SK-N-SH (cell line): ENCODE data around the gene LEPR. TPM values are rescaled to one million over a fixed set of nuclear protein-coding genes. Genes with fewer than 3 reads are reported as not detected.

Experiments used
- CTCF ChIA-PET: fragments of 300-600, 350-600 bp; formaldehyde crosslinking; extraction: SDS; loops from one replicate; lab custom pipeline; 2021; lab: Yijun Ruan, JAX
- POLR2A ChIA-PET: fragments of 350-600 bp; sonication (Branson Sonifier 250); formaldehyde crosslinking; extraction: SDS; loops from one replicate; lab custom pipeline; 2020; ENCODE audit warnings: antibody characterized with exemption, inconsistent platforms; lab: Yijun Ruan, JAX
- DNase-seq: peaks from one replicate; pipeline ENCODE4 v3.0.0; 2012
- H2AFZ ChIP-seq: fragments of 200-600 bp; sonication (generic); 2 replicates; pipeline ENCODE4 v1.8.1; 2016; ENCODE audit warnings: antibody characterized with exemption, mild to moderate bottlenecking, low read depth
- H3F3A ChIP-seq: fragments of 200-600 bp; sonication (generic); replicated peaks from 2 replicates; pipeline ENCODE3; 2016; ENCODE audit warnings: antibody characterized with exemption, mild to moderate bottlenecking; ENCODE audit not compliant: insufficient read depth
- H3K27ac ChIP-seq, 2 experiments: fragments of 200-500 bp in 1 of 2; fragments of 200-600 bp in 1 of 2; sonication (Bioruptor generic) in 1 of 2; sonication (generic), shearing (Covaris generic) in 1 of 2; 2 replicates each; pipeline versions ENCODE4 v1.5.1 to v1.6.1; 2014 to 2016; ENCODE audit warnings: low read depth in 2 of 2, inconsistent platforms in 1 of 2, low read length in 1 of 2, mild to moderate bottlenecking in 1 of 2, mixed read lengths in 1 of 2
- H3K27me3 ChIP-seq: fragments of 200-600 bp; sonication (generic), shearing (Covaris generic); 2 replicates; pipeline ENCODE4 v1.6.1; 2016; ENCODE audit warnings: mixed run types; ENCODE audit not compliant: insufficient read depth
- H3K36me3 ChIP-seq, 2 experiments: fragments of 200-500 bp in 1 of 2; fragments of 200-600 bp in 1 of 2; sonication (Bioruptor generic) in 1 of 2; sonication (generic) in 1 of 2; replicated peaks in 1 of 2; 2 replicates each; pipeline versions ENCODE3 to v1.5.1; 2014 to 2016; ENCODE audit warnings: low read length in 1 of 2, mild to moderate bottlenecking in 1 of 2; ENCODE audit not compliant: insufficient read depth in 2 of 2, control insufficient read depth in 1 of 2
- H3K4me1 ChIP-seq, 2 experiments: fragments of 200-500 bp in 1 of 2; fragments of 200-600 bp in 1 of 2; sonication (Bioruptor generic) in 1 of 2; sonication (generic), shearing (Covaris generic) in 1 of 2; 2 replicates each; pipeline versions ENCODE4 v1.5.1 to v1.6.1; 2014 to 2016; ENCODE audit warnings: low read depth in 1 of 2, low read length in 1 of 2, mixed run types in 1 of 2; ENCODE audit not compliant: insufficient read depth in 2 of 2, control insufficient read depth in 1 of 2
- H3K4me2 ChIP-seq: fragments of 200-600 bp; sonication (generic), shearing (Covaris generic); 2 replicates; pipeline ENCODE4 v1.6.1; 2017; ENCODE audit warnings: mixed run types
- H3K4me3 ChIP-seq, 2 experiments: fragments of 200-500 bp in 1 of 2; fragments of 200-600 bp in 1 of 2; sonication (Bioruptor generic) in 1 of 2; sonication (generic), shearing (Covaris generic) in 1 of 2; 2 replicates each; pipeline versions ENCODE4 v1.5.1 to v1.8.1; 2014 to 2016; ENCODE audit warnings: low read depth in 2 of 2, inconsistent platforms in 1 of 2, low read length in 1 of 2, mild to moderate bottlenecking in 1 of 2, mixed read lengths in 1 of 2, moderate library complexity in 1 of 2
- H3K79me2 ChIP-seq: fragments of 200-600 bp; sonication (generic); 2 replicates; pipeline ENCODE4 v1.8.1; 2017; ENCODE audit warnings: mild to moderate bottlenecking; ENCODE audit not compliant: insufficient read depth
- H3K9ac ChIP-seq: fragments of 200-600 bp; sonication (generic); 2 replicates; pipeline ENCODE4 v1.6.1; 2017; ENCODE audit warnings: mixed run types
- H3K9me2 ChIP-seq: fragments of 200-600 bp; sonication (generic); 2 replicates; pipeline ENCODE4 v1.6.1; 2017; ENCODE audit warnings: mixed run types
- H3K9me3 ChIP-seq: fragments of 200-600 bp; sonication (generic); 2 replicates; pipeline ENCODE4 v1.6.1; 2017; ENCODE audit warnings: mixed run types, mild to moderate bottlenecking, moderate library complexity
- H4K20me1 ChIP-seq: fragments of 200-600 bp; sonication (generic); 2 replicates; pipeline ENCODE4 v1.6.1; 2017; ENCODE audit warnings: mild to moderate bottlenecking, mixed run types; ENCODE audit not compliant: insufficient read depth
- JUND ChIP-seq: IDR thresholded peaks from 2 replicates; pipeline ENCODE4 v1.4.0; 2012
- MEF2A ChIP-seq: IDR thresholded peaks from 2 replicates; pipeline ENCODE4 v1.4.0; 2012; ENCODE audit warnings: low read depth, borderline replicate concordance
- MXI1 ChIP-seq: IDR thresholded peaks from 2 replicates; pipeline ENCODE4 v1.6.1; 2012; ENCODE audit warnings: mild to moderate bottlenecking, low read depth, low read length, improper control_type of control experiment
- NRF1 ChIP-seq: IDR thresholded peaks from 2 replicates; pipeline ENCODE4 v1.6.1; 2012; ENCODE audit warnings: low read depth, mild to moderate bottlenecking, low read length
- PBX3 ChIP-seq: IDR thresholded peaks from 2 replicates; pipeline ENCODE4; 2012
- POLR2AphosphoS5 ChIP-seq: IDR thresholded peaks from 2 replicates; pipeline ENCODE4 v1.6.1; 2012; ENCODE audit warnings: low read depth, low read length
- RCOR1 ChIP-seq: fragments of 150-350 bp; IDR thresholded peaks from 2 replicates; pipeline ENCODE4 v1.6.1; 2017; ENCODE audit warnings: antibody characterized with exemption, low read length
- RFX5 ChIP-seq: IDR thresholded peaks from 2 replicates; pipeline ENCODE4 v1.6.1; 2012; ENCODE audit warnings: mild to moderate bottlenecking, improper control_type of control experiment, low read length
- SIN3A ChIP-seq: IDR thresholded peaks from 2 replicates; pipeline ENCODE4 v1.6.1; 2012; ENCODE audit warnings: low read depth, mild to moderate bottlenecking, low read length, moderate library complexity, borderline replicate concordance
- USF1 ChIP-seq: IDR thresholded peaks from 2 replicates; pipeline ENCODE4 v1.4.0; 2012; ENCODE audit warnings: low read depth, borderline replicate concordance
- ZBTB33 ChIP-seq: IDR thresholded peaks from 2 replicates; pipeline ENCODE4 v1.4.0; 2012; ENCODE audit warnings: low read depth, borderline replicate concordance
- WGBS: methylation state at CpG from one replicate; pipeline ENCODE4 v1.1.6; 2017; ENCODE audit warnings: low lambda C conversion rate; 5-methylcytosine and 5-hydroxymethylcytosine counted together
- polyA plus RNA-seq, 3 experiments: library from polyadenylated mRNA; depleted of rRNA; stranded (reverse); fragments of >200 nt; gene quantifications; 2 replicates each; pipeline ENCODE4 v1.2.3, GENCODE V29; 2012

LEPR gene
- polyA plus RNA-seq, 1 of the 3 experiments (the other 2 are of a cell fraction), result 2.3 TPM

- TF ChIP-seq ZBTB33, result no peak
- TF ChIP-seq SIN3A, result no peak
- TF ChIP-seq JUND, result no peak
- TF ChIP-seq PBX3, result no peak
- TF ChIP-seq MEF2A, result no peak
- TF ChIP-seq, all 33 proteins: peak for 0
These were observed 1.8 kb upstream of the LEPR start (continued) for GRCh38 chr1:65418522-65419185.

GRCh38 chr1:65419681-65420589, 533 bp upstream of the LEPR start:
- Histone ChIP-seq H3K36me3 (peaks cover 0 to 4% of the 10 kb centered on the region in 2 experiments), H3K9me2 (no peaks in the 10 kb centered on the region), H3K27ac (peak overlapping the region; percentile 81 to 95), H4K20me1 (no peaks in the 10 kb centered on the region; the same call in 1 of the 2 replicates), H3K4me2 (peak overlapping the region; percentile 88), H3K9ac (peak overlapping the region; percentile 77), H2AFZ (peak overlapping the region; percentile 97), H3K4me1 (peaks cover 13 to 17% of the 10 kb centered on the region in 2 experiments), H3K9me3 (no peaks in the 10 kb centered on the region), H3F3A (peaks cover 37% of the 10 kb centered on the region), H3K79me2 (peaks cover 42% of the 10 kb centered on the region), H3K4me3 (peak overlapping the region; percentile 84 to 95), H3K27me3 (no peaks in the 10 kb centered on the region)
- ChIA-PET POLR2A (interaction anchor here (0.6 to 1.7 kb wide), 5 partner anchors 8 to 165 kb away, joined by 3 to 9 read pairs (median 5); partner anchors contain the start of gene DNAJC6), CTCF (interaction anchor here (0.7 to 1.9 kb wide), 6 partner anchors 11 to 268 kb away, joined by 3 to 9 read pairs (median 4); no protein-coding TSS in a partner anchor)
- DNase-seq, result peak; percentile 97
- under 1% methylated on average over 17 of the region's 52 CpGs for WGBS
- TF ChIP-seq RFX5 (no peak), NRF1 (peak; percentile 20; the same call in 1 of the 2 replicates), USF1 (peak; percentile 36; the same call in 1 of the 2 replicates), RCOR1 (no peak), SIN3A (no peak), PBX3 (peak; percentile 27; the same call in 1 of the 2 replicates), POLR2AphosphoS5 (peak; percentile 70; the same call in 1 of the 2 replicates), MXI1 (peak; percentile 52; the same call in 1 of the 2 replicates)
